CD8-positive, alpha-beta memory T cell (primary cell): ENCODE results near the gene SPTAN1. TPM values are rescaled to one million over a fixed set of nuclear protein-coding genes. Genes with fewer than 3 reads are reported as not detected.
A peak's percentile ranks its signal among the peaks of the same experiment; 100 is the strongest.

Experiments
- CTCF ChIA-PET: fragments of 350-600 bp; sonication (Branson Sonifier 250); formaldehyde crosslinking; loops from one replicate; lab custom pipeline; 2021; ENCODE audit warnings: antibody characterized with exemption; lab: Charles Lee
- POLR2A ChIA-PET: fragments of 350-600 bp; sonication (Branson Sonifier 250); formaldehyde crosslinking; loops from one replicate; lab custom pipeline; 2021; ENCODE audit warnings: antibody characterized with exemption; lab: Charles Lee
- DNase-seq, 5 donors: peaks; one replicate each; pipeline versions ENCODE4 v3.0.0 to v3.0.0-alpha.2; 2020 to 2022; ENCODE audit warnings: mixed read lengths in 1 of 5
- H3K27ac ChIP-seq: one replicate; pipeline ENCODE4 v1.7.0; 2013; ENCODE audit warnings: low read depth, mild to moderate bottlenecking, low read length, moderate library complexity
- H3K27me3 ChIP-seq: 2 replicates; pipeline ENCODE4 v1.7.0; 2013; ENCODE audit warnings: low read length, mild to moderate bottlenecking; ENCODE audit not compliant: insufficient read depth, poor library complexity, severe bottlenecking
- H3K36me3 ChIP-seq: 2 replicates; pipeline ENCODE4 v1.7.0; 2013; ENCODE audit warnings: mild to moderate bottlenecking, low read length, moderate library complexity; ENCODE audit not compliant: insufficient read depth
- H3K4me1 ChIP-seq: 2 replicates; pipeline ENCODE4 v1.7.0; 2013; ENCODE audit warnings: mild to moderate bottlenecking, low read length, moderate library complexity; ENCODE audit not compliant: insufficient read depth
- H3K4me3 ChIP-seq: 2 replicates; pipeline ENCODE4 v1.7.0; 2013; ENCODE audit warnings: mild to moderate bottlenecking, low read length
- H3K9me3 ChIP-seq: 2 replicates; pipeline ENCODE4 v1.7.0; 2013; ENCODE audit warnings: mild to moderate bottlenecking, low read length
- H3K27ac Mint-ChIP-seq, 8 donors: one replicate each; pipeline ENCODE4 v1.8.0; 2020 to 2021; ENCODE audit warnings: mixed read lengths in 8 of 8, mild to moderate bottlenecking in 6 of 8, inconsistent platforms in 3 of 8, moderate library complexity in 3 of 8
- H3K27me3 Mint-ChIP-seq, 2 donors: one replicate each; pipeline ENCODE4 v1.8.0; 2020 to 2021; ENCODE audit warnings: mixed read lengths in 2 of 2, mild to moderate bottlenecking in 1 of 2, moderate library complexity in 1 of 2
- H3K36me3 Mint-ChIP-seq, 3 donors: one replicate each; pipeline ENCODE4 v1.8.0; 2020 to 2021; ENCODE audit warnings: mixed read lengths in 3 of 3, inconsistent platforms in 1 of 3, mild to moderate bottlenecking in 1 of 3
- H3K4me1 Mint-ChIP-seq, 3 donors: one replicate each; pipeline ENCODE4 v1.8.0; 2020 to 2021; ENCODE audit warnings: mixed read lengths in 3 of 3, inconsistent platforms in 1 of 3, mild to moderate bottlenecking in 1 of 3
- H3K4me3 Mint-ChIP-seq, 7 donors: one replicate each; pipeline ENCODE4 v1.8.0; 2020 to 2021; ENCODE audit warnings: mixed read lengths in 7 of 7, mild to moderate bottlenecking in 6 of 7, moderate library complexity in 4 of 7, inconsistent platforms in 2 of 7
- H3K9me3 Mint-ChIP-seq, 5 donors: one replicate each; pipeline ENCODE4 v1.8.0; 2020 to 2022; ENCODE audit warnings: mixed read lengths in 5 of 5, mild to moderate bottlenecking in 3 of 5, moderate library complexity in 2 of 5, inconsistent platforms in 1 of 5
- polyA plus RNA-seq: library from polyadenylated mRNA; unstranded; fragments of 300-500 nt; fragmentation: Illumina TruSeq; gene quantifications from one replicate; pipeline ENCODE4 v1.2.3, GENCODE V29; 2021
- total RNA-seq, 2 experiments: library from RNA; stranded (reverse); gene quantifications; one replicate each; pipeline ENCODE4 v1.2.3, GENCODE V29; 2021

Gene SPTAN1
- total and polyA plus RNA-seq, 3 experiments from 2014 or later = 132 to 203 (median 195) TPM

GRCh38 chr9:128619779-128620178 lies 67.4 kb downstream of the SPTAN1 start:
- Histone ChIP-seq H3K4me3 (no peak overlapping the region), H3K9me3 (no peaks in the 10 kb centered on the region), H3K4me1 (no peaks in the 10 kb centered on the region), H3K36me3 (peaks cover 64% of the 10 kb centered on the region), H3K27ac (no peak overlapping the region), H3K27me3 (no peaks in the 10 kb centered on the region)
- Mint-ChIP-seq H3K4me3 (no peak overlapping the region), H3K27me3 (no peaks in the 10 kb centered on the region), H3K36me3 (peaks cover 4 to 84% (median 23%) of the 10 kb centered on the region in 3 donors), H3K4me1 (peaks cover 0 to 2% (median 0%) of the 10 kb centered on the region in 3 donors), H3K9me3 (no peaks in the 10 kb centered on the region), H3K27ac (no peak overlapping the region)
- ChIA-PET POLR2A (no interaction called here), CTCF (no interaction called here)
- no peak for DNase-seq

- Mint-ChIP-seq H3K36me3 (peaks cover 0 to 87% (median 26%) of the 10 kb centered on the region in 3 donors), H3K27ac (peak overlapping the region in 3 of 8 donors; percentile 5 to 80 (median 36)), H3K4me3 (no peak overlapping the region), H3K9me3 (no peaks in the 10 kb centered on the region), H3K4me1 (peaks cover 0 to 2% (median 0%) of the 10 kb centered on the region in 3 donors), H3K27me3 (no peaks in the 10 kb centered on the region)
- DNase-seq = no peak
- H3K4me3 ChIP-seq = no peak overlapping the region
- peaks cover 70% of the 10 kb centered on the region for H3K36me3 ChIP-seq
- no peaks in the 10 kb centered on the region for H3K27me3 ChIP-seq
- ChIA-PET CTCF (interaction anchor here (0.7 to 1.5 kb wide), 2 partner anchors 12 to 183 kb away, joined by 3 to 4 read pairs; no protein-coding TSS in a partner anchor), POLR2A (interaction anchor here (0.5 kb wide), 1 partner anchor 22 kb away, joined by 3 read pairs; no protein-coding TSS in a partner anchor)
- no peak overlapping the region for H3K27ac ChIP-seq
- H3K4me1 ChIP-seq = no peaks in the 10 kb centered on the region
- H3K9me3 ChIP-seq = no peaks in the 10 kb centered on the region
These were observed 69.5 kb downstream of the SPTAN1 start for GRCh38 chr9:128621730-128622455.

- Mint-ChIP-seq H3K36me3 (peaks cover 3 to 89% (median 20%) of the 10 kb centered on the region in 3 donors), H3K27me3 (peaks cover 0 to 1% of the 10 kb centered on the region in 2 donors), H3K4me1 (peaks cover 0 to 2% (median 0%) of the 10 kb centered on the region in 3 donors), H3K9me3 (no peaks in the 10 kb centered on the region), H3K27ac (peak overlapping the region in 1 of 8 donors; percentile 47), H3K4me3 (no peak overlapping the region)
- DNase-seq = no peak
- Histone ChIP-seq H3K4me1 (no peaks in the 10 kb centered on the region), H3K4me3 (no peak overlapping the region), H3K9me3 (no peaks in the 10 kb centered on the region), H3K27me3 (no peaks in the 10 kb centered on the region), H3K36me3 (peaks cover 71% of the 10 kb centered on the region), H3K27ac (no peak overlapping the region)
- ChIA-PET CTCF (no interaction called here), POLR2A (no interaction called here)
These were observed 72.2 kb downstream of the SPTAN1 start for GRCh38 chr9:128624566-128624965.

GRCh38 chr9:128625391-128626146 lies 73.2 kb downstream of the SPTAN1 start:
- peak overlapping the region in 1 of 7 donors; percentile 15 for H3K4me3 Mint-ChIP-seq
- H3K9me3 Mint-ChIP-seq = no peaks in the 10 kb centered on the region
- peaks cover 3 to 88% (median 20%) of the 10 kb centered on the region in 3 donors for H3K36me3 Mint-ChIP-seq
- Histone ChIP-seq H3K36me3 (peaks cover 72% of the 10 kb centered on the region), H3K27ac (no peak overlapping the region), H3K4me3 (no peak overlapping the region), H3K4me1 (no peaks in the 10 kb centered on the region), H3K27me3 (no peaks in the 10 kb centered on the region), H3K9me3 (no peaks in the 10 kb centered on the region)
- DNase-seq = no peak
- peak overlapping the region in 3 of 8 donors; percentile 27 to 54 (median 35) for H3K27ac Mint-ChIP-seq
- H3K4me1 Mint-ChIP-seq = peaks cover 0 to 2% (median 0%) of the 10 kb centered on the region in 3 donors
- H3K27me3 Mint-ChIP-seq = peaks cover 0 to 1% of the 10 kb centered on the region in 2 donors
- POLR2A ChIA-PET = interaction anchor here (0.6 kb wide), 1 partner anchor 22 kb away, joined by 3 read pairs; no protein-coding TSS in a partner anchor
- CTCF ChIA-PET = interaction anchor here (0.7 to 1.3 kb wide), 2 partner anchors 13 to 99 kb away, joined by 3 read pairs; no protein-coding TSS in a partner anchor

GRCh38 chr9:128626181-128626580 lies 73.8 kb downstream of the SPTAN1 start:
- Histone ChIP-seq H3K36me3 (peaks cover 69% of the 10 kb centered on the region), H3K9me3 (no peaks in the 10 kb centered on the region), H3K27ac (no peak overlapping the region), H3K4me3 (no peak overlapping the region), H3K27me3 (no peaks in the 10 kb centered on the region), H3K4me1 (no peaks in the 10 kb centered on the region)
- ChIA-PET CTCF (interaction anchor here (1.3 kb wide), 1 partner anchor 12 kb away, joined by 3 read pairs; no protein-coding TSS in a partner anchor), POLR2A (no interaction called here)
- H3K27me3 Mint-ChIP-seq = peaks cover 0 to 1% of the 10 kb centered on the region in 2 donors
- no peaks in the 10 kb centered on the region for H3K9me3 Mint-ChIP-seq
- peak overlapping the region in 2 of 8 donors; percentile 54 to 73 for H3K27ac Mint-ChIP-seq
- no peak for DNase-seq
- peaks cover 3 to 85% (median 16%) of the 10 kb centered on the region in 3 donors for H3K36me3 Mint-ChIP-seq
- H3K4me1 Mint-ChIP-seq = no peaks in the 10 kb centered on the region
- no peak overlapping the region for H3K4me3 Mint-ChIP-seq

GRCh38 chr9:128627127-128627715 lies 74.8 kb downstream of the SPTAN1 start:
- Histone ChIP-seq H3K27me3 (no peaks in the 10 kb centered on the region), H3K4me1 (no peaks in the 10 kb centered on the region), H3K4me3 (no peak overlapping the region), H3K36me3 (peaks cover 68% of the 10 kb centered on the region), H3K27ac (no peak overlapping the region), H3K9me3 (no peaks in the 10 kb centered on the region)
- peaks cover 0 to 1% of the 10 kb centered on the region in 2 donors for H3K27me3 Mint-ChIP-seq
- H3K4me3 Mint-ChIP-seq = no peak overlapping the region
- ChIA-PET CTCF (no interaction called here), POLR2A (no interaction called here)
- H3K4me1 Mint-ChIP-seq = no peaks in the 10 kb centered on the region
- DNase-seq = no peak
- H3K27ac Mint-ChIP-seq = peak overlapping the region in 1 of 8 donors; percentile 79
- H3K36me3 Mint-ChIP-seq = peaks cover 3 to 85% (median 11%) of the 10 kb centered on the region in 3 donors
- H3K9me3 Mint-ChIP-seq = no peaks in the 10 kb centered on the region

GRCh38 chr9:128627906-128628305 lies 75.5 kb downstream of the SPTAN1 start:
- H3K36me3 ChIP-seq = peaks cover 75% of the 10 kb centered on the region
- no peaks in the 10 kb centered on the region for H3K27me3 ChIP-seq
- peaks cover 0 to 1% of the 10 kb centered on the region in 2 donors for H3K27me3 Mint-ChIP-seq
- H3K27ac ChIP-seq = no peak overlapping the region
- H3K9me3 ChIP-seq = no peaks in the 10 kb centered on the region
- H3K36me3 Mint-ChIP-seq = peaks cover 3 to 89% (median 11%) of the 10 kb centered on the region in 3 donors
- DNase-seq = no peak
- CTCF ChIA-PET = no interaction called here
- peak overlapping the region in 2 of 8 donors; percentile 32 to 68 for H3K27ac Mint-ChIP-seq
- H3K4me3 ChIP-seq = no peak overlapping the region
- H3K4me3 Mint-ChIP-seq = no peak overlapping the region
- no peaks in the 10 kb centered on the region for H3K9me3 Mint-ChIP-seq
- POLR2A ChIA-PET = interaction anchor here (0.6 kb wide), 1 partner anchor 49 kb away, joined by 4 read pairs; no protein-coding TSS in a partner anchor
- H3K4me1 Mint-ChIP-seq = no peaks in the 10 kb centered on the region
- no peaks in the 10 kb centered on the region for H3K4me1 ChIP-seq
